Subcutaneous abdominal adipose tissue (tissue), 5 donors: ENCODE results near the gene ERN1.

Source experiments
- H3K27ac ChIP-seq: one replicate; pipeline ENCODE4 v1.7.0; 2013; ENCODE audit warnings: low read depth, mild to moderate bottlenecking, inconsistent platforms, low read length, moderate library complexity
- H3K27me3 ChIP-seq, 5 donors: one replicate each; pipeline ENCODE4 v1.7.0; 2013; ENCODE audit warnings: low read length in 5 of 5, inconsistent platforms in 1 of 5; ENCODE audit not compliant: control insufficient read depth in 5 of 5, insufficient read depth in 4 of 5
- H3K36me3 ChIP-seq, 5 donors: one replicate each; pipeline ENCODE4 v1.7.0; 2013; ENCODE audit warnings: low read length in 5 of 5; ENCODE audit not compliant: control insufficient read depth in 5 of 5, insufficient read depth in 5 of 5
- H3K4me1 ChIP-seq, 5 donors: one replicate each; pipeline ENCODE4 v1.7.0; 2013; ENCODE audit warnings: low read length in 5 of 5, mild to moderate bottlenecking in 3 of 5, moderate library complexity in 1 of 5; ENCODE audit not compliant: control insufficient read depth in 5 of 5, insufficient read depth in 5 of 5
- H3K4me3 ChIP-seq, 5 donors: one replicate each; pipeline ENCODE4 v1.7.0; 2013; ENCODE audit warnings: low read length in 5 of 5, low read depth in 1 of 5
- H3K9ac ChIP-seq, 5 donors: one replicate each; pipeline ENCODE4 v1.7.0; 2013; ENCODE audit warnings: low read length in 5 of 5, mild to moderate bottlenecking in 4 of 5, moderate library complexity in 3 of 5
- H3K9me3 ChIP-seq, 5 donors: one replicate each; pipeline ENCODE4 v1.7.0; 2013; ENCODE audit warnings: low read length in 5 of 5; ENCODE audit not compliant: control insufficient read depth in 5 of 5
- donor health status: healthy.
- donor health status: healthy.
- donor health status: healthy.
- donor health status: healthy.
- donor health status: healthy.

ERN1 gene

DNA sequence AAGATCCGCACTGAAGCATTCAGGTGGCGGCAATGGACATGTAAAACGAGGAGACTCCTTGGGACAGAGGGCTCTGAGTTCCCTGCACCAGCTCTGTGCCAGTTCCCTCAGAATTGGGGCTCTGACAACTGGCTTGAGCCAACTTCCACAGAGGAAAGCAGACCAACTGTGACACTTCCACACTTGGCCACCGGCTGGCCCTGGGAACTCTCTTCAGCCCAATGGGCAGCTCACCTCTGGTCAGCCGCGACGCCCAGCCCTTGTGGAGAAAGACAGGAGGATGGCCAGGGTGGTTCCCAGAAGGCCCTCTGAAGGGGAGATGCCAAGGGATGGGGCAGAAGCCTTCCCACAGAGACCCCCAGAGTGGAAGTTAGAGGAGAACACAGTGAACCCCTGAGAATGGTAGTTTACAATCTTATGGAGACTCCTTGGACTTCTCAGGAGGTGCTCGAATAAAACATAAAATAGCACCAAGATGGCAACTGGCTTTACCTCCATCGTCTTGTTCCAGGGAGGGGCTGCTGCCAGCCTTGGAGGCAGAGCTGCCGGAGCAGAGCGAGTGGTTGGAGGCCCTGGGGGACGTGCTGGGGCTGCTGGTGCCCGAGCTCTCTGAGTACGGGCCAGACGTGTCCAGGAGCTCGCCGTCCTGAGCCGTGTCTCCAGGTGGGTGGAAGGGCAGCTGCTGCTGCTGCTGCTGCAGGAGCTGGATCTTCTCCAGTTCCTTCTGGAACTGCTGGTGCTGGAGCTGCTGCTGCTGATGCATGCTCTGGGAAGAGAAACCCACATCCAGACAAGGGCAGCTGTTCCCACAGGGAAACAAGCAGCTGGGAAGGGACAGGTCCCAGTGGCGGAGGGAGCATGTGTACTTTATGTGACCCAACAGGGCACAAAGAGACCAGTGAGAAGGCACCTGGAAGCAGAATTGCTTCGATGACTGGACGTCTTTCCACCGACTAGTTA is 74.5 kb downstream of the ERN1 start:
- H3K27me3 ChIP-seq, result no peaks in the 10 kb centered on the region
- peaks cover 0 to 7% (median 0%) of the 10 kb centered on the region in 5 donors for H3K4me1 ChIP-seq
- peaks cover 8 to 69% (median 64%) of the 10 kb centered on the region in 5 donors for H3K36me3 ChIP-seq
- no peak overlapping the region for H3K4me3 ChIP-seq
- no peak overlapping the region for H3K27ac ChIP-seq
- no peak overlapping the region for H3K9ac ChIP-seq
- no peaks in the 10 kb centered on the region for H3K9me3 ChIP-seq

- H3K27ac ChIP-seq, result no peak overlapping the region
- H3K9ac ChIP-seq, result no peak overlapping the region
- peaks cover 0 to 4% (median 0%) of the 10 kb centered on the region in 5 donors for H3K4me1 ChIP-seq
- peaks cover 8 to 78% (median 68%) of the 10 kb centered on the region in 5 donors for H3K36me3 ChIP-seq
- no peaks in the 10 kb centered on the region for H3K27me3 ChIP-seq
- H3K4me3 ChIP-seq, result no peak overlapping the region
- no peaks in the 10 kb centered on the region for H3K9me3 ChIP-seq
Observed at GRCh38 chr17:64054304-64054703, 75.6 kb downstream of the ERN1 start.

DNA sequence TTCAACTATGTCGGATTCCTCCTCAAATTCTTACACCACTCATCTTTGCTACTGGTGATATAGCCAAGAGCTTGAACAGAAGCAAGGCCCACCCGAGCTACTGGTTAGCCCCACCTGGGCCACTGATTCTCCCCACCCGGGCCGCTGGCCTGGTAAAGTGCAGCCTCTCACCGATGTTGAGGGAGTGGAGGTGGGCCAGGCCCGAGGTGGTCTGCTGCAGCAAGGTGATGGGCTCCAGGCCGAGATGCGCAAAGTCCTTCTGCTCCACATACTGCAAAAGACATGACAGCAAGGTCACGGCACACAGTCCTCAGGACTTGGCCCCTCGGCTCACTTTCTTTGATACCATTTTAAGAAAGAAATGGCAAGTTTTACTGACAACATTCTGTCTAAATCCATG is 76.8 kb downstream of the ERN1 start:
- H3K9me3 ChIP-seq, result no peaks in the 10 kb centered on the region
- no peak overlapping the region for H3K27ac ChIP-seq
- H3K4me1 ChIP-seq, result peaks cover 0 to 4% (median 0%) of the 10 kb centered on the region in 5 donors
- no peaks in the 10 kb centered on the region for H3K27me3 ChIP-seq
- H3K4me3 ChIP-seq, result no peak overlapping the region
- H3K9ac ChIP-seq, result no peak overlapping the region
- peaks cover 8 to 90% (median 77%) of the 10 kb centered on the region in 5 donors for H3K36me3 ChIP-seq

DNA sequence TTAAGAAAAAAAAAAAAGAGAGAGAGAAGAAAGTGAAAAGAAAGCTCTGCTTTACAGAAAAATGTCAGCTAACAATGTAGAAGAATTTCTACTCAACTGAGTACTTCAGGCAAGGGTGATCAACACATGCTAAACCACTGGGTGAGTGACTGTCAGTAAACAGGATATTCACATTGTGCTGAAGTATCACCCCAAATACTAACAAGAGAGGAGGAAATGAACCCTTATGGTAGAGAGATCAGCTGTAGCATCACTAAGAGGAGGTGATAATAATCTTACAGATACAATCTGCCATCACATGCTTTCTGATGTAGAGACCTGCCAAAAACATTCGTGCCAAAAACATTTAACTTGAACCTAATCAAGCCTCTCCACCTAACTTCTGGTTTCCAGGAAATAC is 78.8 kb downstream of the ERN1 start:
- Histone ChIP-seq H3K9me3 (no peaks in the 10 kb centered on the region), H3K4me1 (peaks cover 0 to 4% (median 0%) of the 10 kb centered on the region in 5 donors), H3K27me3 (no peaks in the 10 kb centered on the region), H3K9ac (no peak overlapping the region), H3K36me3 (peaks cover 11 to 94% (median 81%) of the 10 kb centered on the region in 5 donors), H3K4me3 (no peak overlapping the region), H3K27ac (no peak overlapping the region)

DNA sequence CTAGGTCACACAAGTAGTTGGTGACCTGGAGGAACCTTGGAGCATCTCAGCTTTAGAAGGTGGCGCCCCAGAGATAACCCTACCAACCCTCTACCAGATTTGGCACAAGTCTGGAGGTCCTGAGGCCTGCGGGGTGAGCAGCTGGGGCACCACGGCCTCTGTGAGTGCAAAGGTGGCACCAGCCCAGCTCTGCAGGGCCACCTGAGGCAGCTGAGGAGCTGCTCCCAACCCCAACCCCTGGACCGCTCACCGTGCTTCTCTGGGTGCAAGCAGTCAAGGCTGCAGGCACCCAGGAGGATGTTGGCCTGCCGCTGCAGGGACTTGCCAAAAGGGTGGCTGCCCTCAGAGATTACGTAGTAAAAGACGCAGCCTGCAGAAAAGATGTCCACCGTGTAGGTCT is 81.1 kb downstream of the ERN1 start:
- no peaks in the 10 kb centered on the region for H3K27me3 ChIP-seq
- no peak overlapping the region for H3K9ac ChIP-seq
- H3K36me3 ChIP-seq, result peaks cover 11 to 94% (median 78%) of the 10 kb centered on the region in 5 donors
- H3K4me3 ChIP-seq, result no peak overlapping the region
- H3K27ac ChIP-seq, result no peak overlapping the region
- no peaks in the 10 kb centered on the region for H3K9me3 ChIP-seq
- peaks cover 0 to 4% (median 0%) of the 10 kb centered on the region in 5 donors for H3K4me1 ChIP-seq

DNA sequence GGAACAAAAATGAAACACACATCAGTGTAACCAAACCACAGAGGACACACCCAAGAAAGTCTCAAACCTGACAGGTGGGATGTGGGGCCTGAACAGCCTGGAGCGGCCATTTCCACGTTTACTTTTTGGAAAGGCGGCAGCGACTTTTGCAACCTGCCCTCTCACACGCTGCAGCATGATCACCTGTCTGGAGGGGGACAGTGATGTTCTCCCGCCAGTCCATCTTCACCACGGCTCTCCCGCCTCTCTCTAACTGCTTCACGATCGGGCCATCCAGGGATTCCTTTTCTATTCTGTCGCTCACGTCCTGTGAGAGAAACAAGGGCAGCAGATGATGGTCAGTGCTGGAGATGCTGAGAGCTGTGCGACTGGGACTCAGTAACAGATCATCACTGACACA is 84.8 kb downstream of the ERN1 start:
- H3K27me3 ChIP-seq, result no peaks in the 10 kb centered on the region
- peaks cover 2 to 82% (median 62%) of the 10 kb centered on the region in 5 donors for H3K36me3 ChIP-seq
- no peak overlapping the region for H3K9ac ChIP-seq
- no peaks in the 10 kb centered on the region for H3K4me1 ChIP-seq
- no peak overlapping the region for H3K27ac ChIP-seq
- H3K9me3 ChIP-seq, result no peaks in the 10 kb centered on the region
- no peak overlapping the region for H3K4me3 ChIP-seq

DNA sequence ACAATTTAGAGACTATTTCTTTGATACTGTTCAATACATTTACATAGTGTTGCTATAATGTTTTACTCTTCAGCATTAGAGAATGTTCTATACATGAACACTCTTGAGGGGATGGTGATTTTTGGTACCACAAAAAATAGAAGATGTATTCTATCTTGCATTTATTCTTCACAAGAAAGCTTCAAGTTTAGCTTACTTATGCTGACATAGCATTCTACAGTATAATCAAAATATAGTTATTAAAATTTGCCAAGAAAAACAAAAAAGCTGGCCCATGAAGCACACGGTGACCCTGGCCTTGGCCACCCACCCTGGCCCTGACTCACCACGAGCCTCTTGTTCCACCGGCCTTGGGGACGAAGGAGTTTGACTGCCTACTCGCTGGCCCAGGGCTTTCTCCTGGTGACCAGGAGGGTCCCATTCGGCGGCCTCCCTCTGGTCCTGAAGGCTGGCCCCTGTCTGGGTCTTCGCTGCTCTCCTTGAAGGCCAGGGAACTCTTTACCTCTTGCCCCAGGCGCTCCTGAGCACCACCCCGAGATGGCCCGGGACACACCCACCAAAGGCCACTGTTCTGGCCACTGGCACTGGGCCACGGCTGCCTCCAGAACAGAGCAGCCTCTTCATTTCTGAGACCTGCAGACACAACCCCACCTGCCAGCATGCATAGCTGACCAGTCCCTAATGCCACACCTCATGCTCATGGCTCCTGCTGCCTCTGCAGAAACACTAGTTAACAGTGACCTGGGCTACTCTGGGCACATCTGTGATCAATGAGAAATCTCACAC is 87.1 kb downstream of the ERN1 start:
- Histone ChIP-seq H3K4me3 (no peak overlapping the region), H3K36me3 (peaks cover 1 to 64% (median 43%) of the 10 kb centered on the region in 5 donors), H3K4me1 (no peaks in the 10 kb centered on the region), H3K9me3 (no peaks in the 10 kb centered on the region), H3K27ac (no peak overlapping the region), H3K27me3 (no peaks in the 10 kb centered on the region), H3K9ac (no peak overlapping the region)

DNA sequence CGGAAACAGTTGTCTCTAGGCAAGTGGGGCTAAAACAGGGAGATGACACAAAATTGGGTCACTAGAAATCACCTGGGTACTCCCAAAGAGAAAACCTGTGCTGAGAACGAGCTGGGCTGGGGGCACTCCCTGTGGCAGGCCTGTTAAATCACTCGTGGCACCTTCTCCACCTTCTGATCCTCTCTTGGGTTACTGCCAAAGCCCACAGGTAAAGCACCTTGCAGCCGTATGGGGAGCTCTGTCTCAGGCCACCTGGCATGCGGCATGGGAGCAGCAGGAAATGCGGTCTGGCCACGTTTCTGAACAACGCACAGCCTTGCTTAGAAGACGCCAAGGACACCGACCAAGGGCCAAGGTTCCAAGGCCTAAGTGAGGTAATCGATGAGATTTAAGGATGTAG is 88.0 kb downstream of the ERN1 start:
- Histone ChIP-seq H3K4me3 (no peak overlapping the region), H3K36me3 (peaks cover 0 to 55% (median 39%) of the 10 kb centered on the region in 5 donors), H3K27ac (no peak overlapping the region), H3K9ac (no peak overlapping the region), H3K27me3 (no peaks in the 10 kb centered on the region), H3K9me3 (no peaks in the 10 kb centered on the region), H3K4me1 (no peaks in the 10 kb centered on the region)

DNA sequence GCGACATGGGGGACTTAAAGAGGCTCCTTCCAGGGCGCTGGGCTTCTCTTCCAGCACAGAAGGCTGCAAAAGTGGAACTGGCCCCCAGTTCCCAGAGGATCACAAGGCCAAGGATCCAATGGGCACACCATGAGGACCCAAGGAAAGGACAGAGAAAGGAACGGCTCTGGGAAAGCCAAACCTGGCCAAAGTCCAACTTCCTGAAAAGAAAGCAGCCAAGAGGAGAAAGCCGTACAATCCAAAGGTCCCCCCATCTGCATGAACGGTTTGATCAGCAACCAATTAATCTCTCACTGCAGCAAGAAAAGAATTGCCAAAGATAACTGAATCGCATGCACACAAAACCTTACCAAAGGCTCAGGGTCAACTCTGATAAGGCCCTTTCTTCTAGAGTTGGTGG is 89.7 kb downstream of the ERN1 start:
- Histone ChIP-seq H3K9me3 (no peaks in the 10 kb centered on the region), H3K27me3 (no peaks in the 10 kb centered on the region), H3K36me3 (peaks cover 0 to 38% (median 28%) of the 10 kb centered on the region in 5 donors), H3K9ac (no peak overlapping the region), H3K27ac (no peak overlapping the region), H3K4me1 (no peaks in the 10 kb centered on the region), H3K4me3 (no peak overlapping the region)

DNA sequence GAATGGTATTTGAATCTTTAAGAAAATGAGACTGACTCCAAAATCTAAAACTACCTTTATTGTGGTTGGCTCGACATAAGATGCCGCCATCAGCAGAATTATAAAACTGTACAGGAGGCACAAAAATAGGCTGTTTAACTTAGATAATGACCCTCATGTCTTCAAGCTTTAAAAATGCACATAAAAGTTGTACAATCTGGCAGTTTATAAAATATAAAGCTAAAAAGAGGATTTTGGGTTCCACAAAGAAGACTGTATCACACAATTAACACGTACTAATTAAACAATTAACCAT is 90.9 kb downstream of the ERN1 start:
- Histone ChIP-seq H3K9me3 (no peaks in the 10 kb centered on the region), H3K27ac (no peak overlapping the region), H3K27me3 (no peaks in the 10 kb centered on the region), H3K36me3 (peaks cover 0 to 27% (median 17%) of the 10 kb centered on the region in 5 donors), H3K4me1 (no peaks in the 10 kb centered on the region), H3K4me3 (no peak overlapping the region), H3K9ac (no peak overlapping the region)
